Motor neuron (in vitro differentiated cells): ENCODE data around the gene SKIC8. TPM values are rescaled to one million over a fixed set of nuclear protein-coding genes. Genes with fewer than 3 reads are reported as not detected.
A peak's percentile ranks its signal among the peaks of the same experiment; 100 is the strongest.

Source experiments
- ATAC-seq, 8 experiments: fragments of 200-7000 bp; cut with Tn5 transposase; replicated peaks in 6 of 8; 2 replicates each; pipeline ENCODE4 v1.8.0; 2021; ENCODE audit warnings: mild to moderate bottlenecking in 8 of 8, moderate library complexity in 8 of 8
- H3K27ac ChIP-seq, 2 donors: fragments of 250-450 bp; sonication (Bioruptor Pico); 2 replicates each; pipeline ENCODE4 v1.9.0; 2021; ENCODE audit warnings: antibody characterized with exemption in 2 of 2, mild to moderate bottlenecking in 2 of 2, moderate library complexity in 1 of 2
- H3K4me1 ChIP-seq, 2 donors: fragments of 250-450 bp; sonication (Bioruptor Pico); replicated peaks in 1 of 2; 2 replicates each; pipeline ENCODE4 v1.6.1; 2021; ENCODE audit warnings: antibody characterized with exemption in 2 of 2, mild to moderate bottlenecking in 2 of 2, moderate library complexity in 1 of 2
- H3K4me3 ChIP-seq, 5 donors: fragments of 250-450 bp; sonication (Bioruptor Pico); 2 replicates each; pipeline ENCODE4 v1.9.0; 2021; ENCODE audit warnings: antibody characterized with exemption in 5 of 5, mild to moderate bottlenecking in 5 of 5, moderate library complexity in 4 of 5
- WGBS, 10 experiments: fragments of 450-650 bp; shearing (Covaris generic); methylation state at CpG; one replicate each; pipeline ENCODE4 v1.0.0; 2022; 5-methylcytosine and 5-hydroxymethylcytosine counted together
- in situ Hi-C, 9 experiments: fragments of 400-800 bp; cut with MboI; loops; one replicate each; pipeline ENCODE4 v1.15.0; 2021; ENCODE audit warnings: low sequenced_read_pairs in 9 of 9, low pct_unique_long_range_greater_than_20kb in 2 of 9; ENCODE audit not compliant: unreplicated experiment in 9 of 9
- total RNA-seq, 8 experiments: library from RNA; unstranded; fragments of 300-600 nt; gene quantifications; 2 replicates each; pipeline versions ENCODE4 v1.2.3 to v1.2.4, GENCODE V29; 2022

The SKIC8 gene
- total RNA-seq, 8 experiments from 2014 or later, result 39.4 to 67.6 (median 54.7) TPM

GRCh38 chr15:78274994-78275393 is 24.4 kb downstream of the SKIC8 start:
- in situ Hi-C loops, result no loop called here
- ATAC-seq, result no peak
- Histone ChIP-seq H3K4me1 (no peaks in the 10 kb centered on the region), H3K4me3 (no peak overlapping the region), H3K27ac (no peak overlapping the region)
- 81 to 90% (median 82%) methylated on average over 2 to 4 of the region's 5 CpGs; no CpG with 5 or more reads in 6 of the 10 experiments for WGBS, 10 experiments

GRCh38 chr15:78272776-78273175 is 26.6 kb downstream of the SKIC8 start:
- WGBS, 10 experiments, result 79 to 100% (median 90%) methylated on average over 1 to 3 of the region's 3 CpGs; no CpG with 5 or more reads in 1 of the 10 experiments
- no peak overlapping the region for H3K27ac ChIP-seq
- no peaks in the 10 kb centered on the region for H3K4me1 ChIP-seq
- no peak overlapping the region for H3K4me3 ChIP-seq
- in situ Hi-C loops, result no loop called here
- ATAC-seq, result no peak

- Histone ChIP-seq H3K4me1 (no peaks in the 10 kb centered on the region), H3K4me3 (no peak overlapping the region), H3K27ac (no peak overlapping the region)
- ATAC-seq, result no peak
- 17 to 100% (median 82%) methylated on average over 1 to 2 of the region's 2 CpGs; no CpG with 5 or more reads in 6 of the 10 experiments for WGBS, 10 experiments
- in situ Hi-C loops, result no loop called here
Measured at GRCh38 chr15:78272316-78272715, 27.1 kb downstream of the SKIC8 start.

- no peak overlapping the region for H3K4me3 ChIP-seq
- H3K4me1 ChIP-seq, result no peaks in the 10 kb centered on the region
- H3K27ac ChIP-seq, result no peak overlapping the region
- in situ Hi-C loops, result no loop called here
- ATAC-seq, result no peak
- 20 to 90% (median 60%) methylated on average over 1 to 2 of the region's 2 CpGs; no CpG with 5 or more reads in 5 of the 10 experiments for WGBS, 10 experiments
Measured at GRCh38 chr15:78266806-78267205, 32.6 kb downstream of the SKIC8 start.

GRCh38 chr15:78266229-78266628 is 33.2 kb downstream of the SKIC8 start:
- H3K4me3 ChIP-seq, result no peak overlapping the region
- H3K27ac ChIP-seq, result no peak overlapping the region
- no peaks in the 10 kb centered on the region for H3K4me1 ChIP-seq
- ATAC-seq, result peak in 1 of 8 experiments; percentile 12
- in situ Hi-C loops, result no loop called here

GRCh38 chr15:78265752-78266224 is 33.6 kb downstream of the SKIC8 start:
- peak in 6 of 8 experiments; percentile 50 to 88 (median 74) for ATAC-seq
- Histone ChIP-seq H3K4me1 (no peaks in the 10 kb centered on the region), H3K27ac (no peak overlapping the region), H3K4me3 (no peak overlapping the region)
- in situ Hi-C loops, result no loop called here
- WGBS, 10 experiments, result 59 to 89% (median 77%) methylated on average over 2 to 9 of the region's 9 CpGs

- Histone ChIP-seq H3K4me1 (no peaks in the 10 kb centered on the region), H3K4me3 (peak overlapping the region in 4 of 5 donors; percentile 20 to 36 (median 27)), H3K27ac (no peak overlapping the region)
- WGBS, 10 experiments, result 49 to 100% (median 75%) methylated on average over 1 to 6 of the region's 12 CpGs; no CpG with 5 or more reads in 2 of the 10 experiments
- no peak for ATAC-seq
- in situ Hi-C loops, result no loop called here
Measured at GRCh38 chr15:78265137-78265460, 34.3 kb downstream of the SKIC8 start.

GRCh38 chr15:78264304-78265136 is 34.9 kb downstream of the SKIC8 start, which contains the start of gene DNAJA4:
Gene DNAJA4, plus strand, starts transcription at chr15:78264562. Its CDS starts 202 bp downstream, at chr15:78264764.
- Histone ChIP-seq H3K4me3 (peak within 1 kb of the TSS; percentile 15 to 36 (median 26)), H3K27ac (no peak within 1 kb of the TSS), H3K4me1 (no peaks in the 10 kb centered on the region)
- in situ Hi-C loops, result no loop called here
- ATAC-seq, result peak; percentile 27 to 71 (median 55)
- WGBS, 10 experiments, result 20 to 80% (median 55%) methylated on average over 1 to 5 of the region's 107 CpGs; no CpG with 5 or more reads in 6 of the 10 experiments

GRCh38 chr15:78263907-78264303 is 35.5 kb downstream of the SKIC8 start:
- no peaks in the 10 kb centered on the region for H3K4me1 ChIP-seq
- 70 to 80% (median 76%) methylated on average over 1 to 15 of the region's 23 CpGs; no CpG with 5 or more reads in 7 of the 10 experiments for WGBS, 10 experiments
- peak overlapping the region in 1 of 5 donors; percentile 36 for H3K4me3 ChIP-seq
- in situ Hi-C loops, result no loop called here
- H3K27ac ChIP-seq, result no peak overlapping the region
- no peak for ATAC-seq

- in situ Hi-C loops, result no loop called here
- Histone ChIP-seq H3K4me1 (no peaks in the 10 kb centered on the region), H3K27ac (no peak overlapping the region), H3K4me3 (no peak overlapping the region)
- ATAC-seq, result no peak
- WGBS, 10 experiments, result 40 to 100% (median 83%) methylated on average over 1 to 4 of the region's 7 CpGs; no CpG with 5 or more reads in 5 of the 10 experiments
Measured at GRCh38 chr15:78263351-78263781, 36.0 kb downstream of the SKIC8 start.

- H3K4me3 ChIP-seq, result no peak overlapping the region
- in situ Hi-C loops, result no loop called here
- ATAC-seq, result no peak
- H3K27ac ChIP-seq, result no peak overlapping the region
- H3K4me1 ChIP-seq, result no peaks in the 10 kb centered on the region
- 45 to 95% (median 86%) methylated on average over 2 to 3 of the region's 3 CpGs for WGBS, 10 experiments
Measured at GRCh38 chr15:78261062-78261461, 38.3 kb downstream of the SKIC8 start.

- WGBS, 10 experiments, result 14 to 67% (median 29%) methylated on average over 1 to 2 of the region's 2 CpGs; no CpG with 5 or more reads in 3 of the 10 experiments
- H3K4me3 ChIP-seq, result no peak overlapping the region
- no peak for ATAC-seq
- in situ Hi-C loops, result no loop called here
- H3K27ac ChIP-seq, result no peak overlapping the region
- H3K4me1 ChIP-seq, result no peaks in the 10 kb centered on the region
Measured at GRCh38 chr15:78260489-78260888, 38.9 kb downstream of the SKIC8 start.

- H3K27ac ChIP-seq, result no peak overlapping the region
- no peak overlapping the region for H3K4me3 ChIP-seq
- 0 to 92% (median 71%) methylated on average over 1 to 2 of the region's 3 CpGs; no CpG with 5 or more reads in 1 of the 10 experiments for WGBS, 10 experiments
- H3K4me1 ChIP-seq, result no peaks in the 10 kb centered on the region
- in situ Hi-C loops, result no loop called here
- no peak for ATAC-seq
Measured at GRCh38 chr15:78259232-78259631, 40.2 kb downstream of the SKIC8 start.
